HepG2 (cell line): ENCODE results near the gene PAIP2. TPM values are rescaled to one million over a fixed set of nuclear protein-coding genes. Genes with fewer than 3 reads are reported as not detected.
A peak's percentile ranks its signal among the peaks of the same experiment; 100 is the strongest.

Experiments
- FOXA1 ChIP-seq, 2 experiments: fragments of 450-650 bp in 1 of 2; sonication (generic) in 1 of 2; formaldehyde crosslinking in 1 of 2; IDR thresholded peaks; 2 replicates each; pipeline versions ENCODE4 v1.4.0 to v1.6.1; 2016 to 2020; ENCODE audit warnings: missing genetic modification reagents in 1 of 2
- HIC2 ChIP-seq: sonication (generic); formaldehyde crosslinking; IDR thresholded peaks from 2 replicates; pipeline ENCODE4 v1.9.0; 2022; ENCODE audit warnings: low read depth, missing genetic modification reagents
- HNF1B ChIP-seq: sonication (generic); formaldehyde crosslinking; IDR thresholded peaks from 2 replicates; pipeline ENCODE4 v1.5.1; 2020; ENCODE audit warnings: mild to moderate bottlenecking, moderate library complexity, missing genetic modification reagents
- KMT2B ChIP-seq: IDR thresholded peaks from 2 replicates; pipeline ENCODE4 v1.6.1; 2016; ENCODE audit warnings: missing genetic modification reagents, missing compliant biosample characterization
- MYNN ChIP-seq: sonication (generic); formaldehyde crosslinking; IDR thresholded peaks from 2 replicates; pipeline ENCODE4 v1.4.0; 2020; ENCODE audit warnings: mild to moderate bottlenecking, low read depth, missing genetic modification reagents
- PLSCR1 ChIP-seq: sonication (generic); formaldehyde crosslinking; IDR thresholded peaks from 2 replicates; pipeline ENCODE4 v1.5.0; 2020; ENCODE audit warnings: missing genetic modification reagents, mild to moderate bottlenecking, borderline replicate concordance
- SMYD3 ChIP-seq: sonication (generic); formaldehyde crosslinking; IDR thresholded peaks from 2 replicates; pipeline ENCODE4 v1.8.1; 2023; ENCODE audit warnings: mild to moderate bottlenecking, missing genetic modification reagents
- SRY ChIP-seq: sonication (generic); formaldehyde crosslinking; IDR thresholded peaks from 2 replicates; pipeline ENCODE4 v1.8.0; 2022; ENCODE audit warnings: mild to moderate bottlenecking, missing genetic modification reagents
- TEAD3 ChIP-seq: optimal IDR thresholded peaks from 2 replicates; pipeline ENCODE3; 2016; ENCODE audit warnings: borderline replicate concordance
- TERF1 ChIP-seq: sonication (generic); formaldehyde crosslinking; IDR thresholded peaks from 2 replicates; pipeline ENCODE4 v1.8.0; 2022; ENCODE audit warnings: mild to moderate bottlenecking, missing genetic modification reagents, moderate library complexity
- UBTF ChIP-seq: sonication (generic); formaldehyde crosslinking; IDR thresholded peaks from 2 replicates; pipeline ENCODE4 v1.4.0; 2020; ENCODE audit warnings: mild to moderate bottlenecking, missing genetic modification reagents
- ZFX ChIP-seq: sonication (generic); formaldehyde crosslinking; IDR thresholded peaks from 2 replicates; pipeline ENCODE4 v1.4.0; 2020; ENCODE audit warnings: mild to moderate bottlenecking, low read depth, missing genetic modification reagents, moderate library complexity
- ZNF138 ChIP-seq: sonication (generic); formaldehyde crosslinking; IDR thresholded peaks from 2 replicates; pipeline ENCODE4 v1.5.0; 2020; ENCODE audit warnings: mild to moderate bottlenecking, low read depth, missing genetic modification reagents
- ZNF552 ChIP-seq: sonication (generic); formaldehyde crosslinking; IDR thresholded peaks from 2 replicates; pipeline ENCODE4 v1.9.0; 2022; ENCODE audit warnings: missing genetic modification reagents, mild to moderate bottlenecking, borderline replicate concordance
- ZNF577 ChIP-seq: sonication (generic); formaldehyde crosslinking; IDR thresholded peaks from 2 replicates; pipeline ENCODE4 v1.4.0; 2020; ENCODE audit warnings: mild to moderate bottlenecking, low read depth, missing genetic modification reagents, borderline replicate concordance
- ZNF691 ChIP-seq: sonication (generic); formaldehyde crosslinking; IDR thresholded peaks from 2 replicates; pipeline ENCODE4 v1.4.0; 2020; ENCODE audit warnings: missing genetic modification reagents, low read depth, mild to moderate bottlenecking, borderline replicate concordance
- ZSCAN31 ChIP-seq: sonication (generic); formaldehyde crosslinking; IDR thresholded peaks from 2 replicates; pipeline ENCODE4 v1.5.0; 2020; ENCODE audit warnings: low read depth, mild to moderate bottlenecking, missing genetic modification reagents
- ZSCAN5A ChIP-seq: sonication (generic); formaldehyde crosslinking; IDR thresholded peaks from 2 replicates; pipeline ENCODE4 v1.8.0; 2022; ENCODE audit warnings: mild to moderate bottlenecking, missing genetic modification reagents, borderline replicate concordance
- polyA plus RNA-seq, 8 experiments: library from polyadenylated mRNA; depleted of rRNA in 3 of 8; stranded (reverse) in 7 of 8; unstranded in 1 of 8; fragments of >200 nt; fragmentation: Illumina TruSeq in 4 of 8; extraction: Trizol in 4 of 8; gene quantifications; 2 replicates each; pipeline versions ENCODE4 v1.2.1 to v1.2.3, GENCODE V29; 2011 to 2016; ENCODE audit warnings: low read depth in 4 of 8, missing spikeins in 1 of 8, mixed read lengths in 1 of 8; ENCODE audit not compliant: insufficient read depth in 1 of 8
- total RNA-seq, 5 experiments: library from RNA; depleted of rRNA; stranded (reverse); fragments of >200 nt; fragmentation: Illumina TruSeq; extraction: Trizol; gene quantifications; 2 replicates each; pipeline ENCODE4 v1.2.3, GENCODE V29; 2016; ENCODE audit warnings: low read depth in 1 of 5

PAIP2 gene
- total and polyA plus RNA-seq, 2 of the 13 experiments (the other 11 are each of a cell fraction or from before 2014, with no cell fraction given) = 61.5 to 76.3 TPM

- TF ChIP-seq ZFX = peak; percentile 48
- TF ChIP-seq MYNN (CRISPR knock-in tag) = no peak
- TF ChIP-seq ZSCAN31 (CRISPR knock-in tag) = peak; percentile 43; the same call in 1 of the 2 replicates
- TF ChIP-seq HIC2 (CRISPR knock-in tag) = peak; percentile 79
- TF ChIP-seq ZNF577 (CRISPR knock-in tag) = no peak
- TF ChIP-seq TEAD3 (CRISPR knock-in tag) = no peak
- TF ChIP-seq ZNF691 (CRISPR knock-in tag) = peak; percentile 38; the same call in 1 of the 2 replicates
- 0 out of 2 replicates have a peak, but pooled peaks have one; percentile 21 for TF ChIP-seq ZNF138
- TF ChIP-seq UBTF (CRISPR knock-in tag) = peak; percentile 48
- TF ChIP-seq ZSCAN5A (CRISPR knock-in tag) = 0 out of 2 replicates have a peak, but pooled peaks have one; percentile 32
- TF ChIP-seq FOXA1 (IDR thresholded peaks at IDR 0.05) = no peak
- no peak for TF ChIP-seq FOXA1 (CRISPR knock-in tag; IDR thresholded peaks at IDR 0.05)
- TF ChIP-seq PLSCR1 = no peak
- TF ChIP-seq TERF1 = no peak
- no peak for TF ChIP-seq KMT2B (CRISPR knock-in tag)
- TF ChIP-seq HNF1B (CRISPR knock-in tag) = no peak
- no peak for TF ChIP-seq SMYD3 (CRISPR knock-in tag)
- no peak for TF ChIP-seq ZNF552
- no peak; the same call in 1 of the 2 replicates for TF ChIP-seq SRY (CRISPR knock-in tag)
Observed at GRCh38 chr5:139383993-139384590, 42.4 kb downstream of the PAIP2 start (continued).
